Upper lobe of left lung (tissue), 6 donors: ENCODE measurements around the gene ZFR2. TPM values are rescaled to one million over a fixed set of nuclear protein-coding genes. Genes with fewer than 3 reads are reported as not detected.

Source experiments
- small RNA-seq, 4 donors: library from RNA; depleted of rRNA; stranded (forward); fragments of <200 nt; gene quantifications; one replicate each; pipeline ENCODE3, GENCODE V24; 2016
- total RNA-seq, 6 donors: library from RNA; depleted of rRNA in 4 of 6; stranded (reverse); fragments of >200 nt in 4 of 6; gene quantifications; one replicate each; pipeline versions ENCODE4 v1.1.0 to v1.2.1, GENCODE V29; 2016 to 2021
- donor health status: DM: no; HTN: no; CAD: no; lungs with moderate emphysema.
- donor health status: DM: no; HTN: yes; CAD: no; lungs with severe emphysema.

ZFR2 gene
- total RNA-seq, 6 donors from 2014 or later: 0.11 to 4.2 (median 0.30) TPM; not detected in 3

Small RNA genes within 50 kb of the gene (small RNA-seq; reads per million reads assigned to genes)
- gene AC005777.1: 0 reads per million in 4 donors

Other genes starting within 250 kb of the ZFR2 start
- gene CACTIN, start 242.2 kb downstream of the ZFR2 start, total RNA-seq: 10 to 100 TPM; 21.5 to 97.4 (median 25.5) TPM
- gene PIP5K1C, start 168.6 kb downstream of the ZFR2 start, total RNA-seq: 10 to 100 TPM; 24.6 to 64.1 (median 43.1) TPM
- 10 to 100 TPM; 27.2 to 94.3 (median 55.5) TPM for gene TJP3, start 160.7 kb downstream of the ZFR2 start, total RNA-seq
- 10 to 100 TPM; 13.4 to 92.2 (median 21.6) TPM for gene APBA3, start 107.3 kb downstream of the ZFR2 start, total RNA-seq
- gene MRPL54, start 106.4 kb downstream of the ZFR2 start, total RNA-seq: 10 to 100 TPM; 16.8 to 83.9 (median 65.5) TPM
- not detected for gene RAX2, start 96.8 kb downstream of the ZFR2 start, total RNA-seq
- 10 to 100 TPM in 5 of 6 donors, 1 to 10 TPM in 1; 9.6 to 20.1 (median 13.1) TPM for gene MATK, start 82.7 kb downstream of the ZFR2 start, total RNA-seq
- gene ATCAY, start 11.6 kb upstream of the ZFR2 start, total RNA-seq: not detected
- gene NMRK2, start 64.0 kb upstream of the ZFR2 start, total RNA-seq: not detected
- 100 to 1,000 TPM in 1 of 6 donors, 10 to 100 TPM in 5; 54.3 to 107 (median 80.6) TPM for gene DAPK3, start 102.1 kb upstream of the ZFR2 start, total RNA-seq
- 1,000 to 10,000 TPM; 1,167 to 2,562 (median 1,758) TPM for gene EEF2, start 116.4 kb upstream of the ZFR2 start, total RNA-seq
- gene PIAS4, start 138.7 kb upstream of the ZFR2 start, total RNA-seq: 10 to 100 TPM; 13.7 to 53.4 (median 21.9) TPM
- gene ZBTB7A, start 197.9 kb upstream of the ZFR2 start, total RNA-seq: 100 to 1,000 TPM in 1 of 6 donors, 10 to 100 TPM in 5; 54.1 to 131 (median 72.6) TPM